Measurements from ENCODE around the gene GPATCH2L.

DNA sequence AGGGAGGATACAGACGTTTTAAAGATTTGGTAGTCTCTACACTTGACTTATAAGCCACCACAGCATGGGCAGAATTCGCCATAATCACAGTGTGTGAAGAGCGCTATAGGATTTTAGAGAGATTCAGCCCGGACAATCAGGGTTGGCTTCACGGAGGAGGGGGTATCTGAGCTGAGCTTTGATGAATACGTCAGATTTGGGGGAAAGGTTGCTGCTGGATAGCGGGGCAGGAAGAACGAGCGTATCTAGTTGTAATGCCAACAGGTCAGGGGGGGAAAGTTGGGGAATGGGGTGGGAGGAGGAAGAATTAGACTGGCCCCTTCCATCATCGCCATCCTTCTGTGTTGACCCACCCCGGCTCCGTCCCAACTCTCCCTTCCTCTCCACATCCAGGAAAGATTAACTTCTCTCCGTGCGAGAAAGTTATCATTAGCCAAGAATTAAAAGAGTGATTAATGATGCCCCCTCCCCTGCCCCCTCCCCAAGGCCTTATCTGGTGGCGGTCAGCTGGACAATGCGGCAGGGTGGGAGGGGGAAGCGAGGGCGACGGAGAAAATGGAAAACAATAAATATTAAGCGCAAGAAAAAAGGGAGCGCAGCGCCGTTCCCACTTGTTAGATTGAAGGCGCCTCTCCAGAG is 13.5 kb upstream of the GPATCH2L start:
- TF ChIP-seq, protein P1, sequence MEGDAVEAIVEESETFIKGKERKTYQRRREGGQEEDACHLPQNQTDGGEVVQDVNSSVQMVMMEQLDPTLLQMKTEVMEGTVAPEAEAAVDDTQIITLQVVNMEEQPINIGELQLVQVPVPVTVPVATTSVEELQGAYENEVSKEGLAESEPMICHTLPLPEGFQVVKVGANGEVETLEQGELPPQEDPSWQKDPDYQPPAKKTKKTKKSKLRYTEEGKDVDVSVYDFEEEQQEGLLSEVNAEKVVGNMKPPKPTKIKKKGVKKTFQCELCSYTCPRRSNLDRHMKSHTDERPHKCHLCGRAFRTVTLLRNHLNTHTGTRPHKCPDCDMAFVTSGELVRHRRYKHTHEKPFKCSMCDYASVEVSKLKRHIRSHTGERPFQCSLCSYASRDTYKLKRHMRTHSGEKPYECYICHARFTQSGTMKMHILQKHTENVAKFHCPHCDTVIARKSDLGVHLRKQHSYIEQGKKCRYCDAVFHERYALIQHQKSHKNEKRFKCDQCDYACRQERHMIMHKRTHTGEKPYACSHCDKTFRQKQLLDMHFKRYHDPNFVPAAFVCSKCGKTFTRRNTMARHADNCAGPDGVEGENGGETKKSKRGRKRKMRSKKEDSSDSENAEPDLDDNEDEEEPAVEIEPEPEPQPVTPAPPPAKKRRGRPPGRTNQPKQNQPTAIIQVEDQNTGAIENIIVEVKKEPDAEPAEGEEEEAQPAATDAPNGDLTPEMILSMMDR (IDR thresholded peaks at IDR 0.05; ENCODE audit: low read length), result no peak
- no peak for TF ChIP-seq EZH2 (IDR thresholded peaks at IDR 0.05; ENCODE audit: borderline replicate concordance, low read length)

Data from OCI-LY1 (cell line).